SJCRH30 (cell line): ENCODE data around the gene NFIX. TPM values are rescaled to one million over a fixed set of nuclear protein-coding genes. Genes with fewer than 3 reads are reported as not detected.

Experiments used
- DNase-seq, 2 experiments: peaks; one replicate each; pipeline ENCODE4 v3.0.0-alpha.2; 2015 to 2020
- H3K27ac ChIP-seq: fragments of 250-450 bp; sonication (Bioruptor Pico); 2 replicates; pipeline ENCODE4 v1.5.1; 2020; ENCODE audit warnings: mild to moderate bottlenecking, moderate library complexity
- H3K27me3 ChIP-seq: fragments of 250-450 bp; sonication (Bioruptor Pico); 2 replicates; pipeline ENCODE4 v1.5.1; 2020; ENCODE audit warnings: mild to moderate bottlenecking, moderate library complexity
- H3K36me3 ChIP-seq: fragments of 250-450 bp; sonication (Bioruptor Pico); 2 replicates; pipeline ENCODE4 v1.5.1; 2020; ENCODE audit warnings: mild to moderate bottlenecking, moderate library complexity
- H3K4me1 ChIP-seq: fragments of 250-450 bp; sonication (Bioruptor Pico); 2 replicates; pipeline ENCODE4 v1.5.1; 2020; ENCODE audit warnings: mild to moderate bottlenecking, moderate library complexity
- H3K4me3 ChIP-seq: fragments of 250-450 bp; sonication (Bioruptor Pico); 2 replicates; pipeline ENCODE4 v1.5.1; 2020; ENCODE audit warnings: mild to moderate bottlenecking, moderate library complexity
- H3K9me3 ChIP-seq: fragments of 250-450 bp; sonication (Bioruptor Pico); replicated peaks from 2 replicates; pipeline ENCODE4 v1.5.1; 2020; ENCODE audit warnings: mild to moderate bottlenecking, moderate library complexity
- total RNA-seq: library from RNA; depleted of rRNA; stranded (reverse); fragments of >200 nt; shearing (Covaris generic); gene quantifications from 2 replicates; pipeline ENCODE4 v1.2.3, GENCODE V29; 2014

Gene NFIX
- total RNA-seq, 1 experiment from 2014 or later: 20.2 TPM

GRCh38 chr19:13037161-13037560, 41.9 kb downstream of the NFIX start:
- no peak overlapping the region for H3K4me3 ChIP-seq
- no peaks in the 10 kb centered on the region for H3K9me3 ChIP-seq
- no peaks in the 10 kb centered on the region for H3K36me3 ChIP-seq
- H3K27me3 ChIP-seq: no peaks in the 10 kb centered on the region
- H3K4me1 ChIP-seq: peaks cover 70% of the 10 kb centered on the region
- peak overlapping the region; percentile 98 for H3K27ac ChIP-seq
- peak; percentile 79 to 83 for DNase-seq

- Histone ChIP-seq H3K36me3 (no peaks in the 10 kb centered on the region), H3K4me1 (peaks cover 69% of the 10 kb centered on the region), H3K27me3 (no peaks in the 10 kb centered on the region), H3K27ac (peak overlapping the region; percentile 98), H3K9me3 (no peaks in the 10 kb centered on the region), H3K4me3 (no peak overlapping the region)
- DNase-seq: no peak
Measured at GRCh38 chr19:13037731-13038130, 42.5 kb downstream of the NFIX start.

- Histone ChIP-seq H3K27me3 (no peaks in the 10 kb centered on the region), H3K4me3 (no peak overlapping the region), H3K4me1 (peaks cover 69% of the 10 kb centered on the region), H3K36me3 (no peaks in the 10 kb centered on the region), H3K27ac (peak overlapping the region; percentile 98; the same call in 1 of the 2 replicates), H3K9me3 (no peaks in the 10 kb centered on the region)
- no peak for DNase-seq
Measured at GRCh38 chr19:13038306-13039210, 43.3 kb downstream of the NFIX start.

GRCh38 chr19:13039211-13039789, 44.0 kb downstream of the NFIX start:
- H3K4me3 ChIP-seq: no peak overlapping the region
- H3K4me1 ChIP-seq: peaks cover 69% of the 10 kb centered on the region
- DNase-seq: no peak

DNA sequence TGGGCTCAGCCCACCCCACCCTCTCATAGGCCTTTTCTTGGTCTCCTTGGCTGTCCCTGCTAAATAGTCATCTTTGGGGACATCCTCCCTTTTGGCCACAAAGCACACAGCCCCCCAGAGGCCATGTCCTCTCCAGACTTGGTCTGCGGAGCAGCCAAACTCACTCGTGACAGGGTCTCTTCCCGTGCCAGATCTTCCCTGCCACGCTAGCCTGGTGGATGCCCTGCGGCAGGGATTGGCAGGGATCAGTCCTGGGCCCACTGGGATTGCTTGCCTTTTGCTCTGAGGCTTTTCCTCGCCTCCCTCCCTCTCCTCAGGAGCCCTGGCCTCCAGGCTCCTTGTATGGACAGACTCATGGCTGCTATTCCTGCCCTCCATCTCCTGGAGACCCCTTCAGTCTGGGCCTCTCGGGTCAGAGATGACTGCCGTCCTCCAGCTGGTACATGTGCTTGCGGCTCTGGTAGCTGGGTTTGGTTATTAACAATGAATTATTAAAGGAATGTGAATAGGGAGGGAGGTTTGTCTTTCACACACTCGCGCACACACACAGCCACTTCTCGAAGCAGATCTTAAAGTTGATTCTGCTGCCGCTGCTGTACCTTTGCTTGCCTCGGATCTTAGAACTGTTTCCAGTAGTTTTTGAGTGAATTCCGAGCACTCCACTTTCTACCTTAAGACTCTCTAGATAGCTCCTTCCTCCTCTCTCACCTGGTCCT, 45.1 kb downstream of the NFIX start:
- H3K4me3 ChIP-seq: no peak overlapping the region
- DNase-seq: no peak
- H3K36me3 ChIP-seq: no peaks in the 10 kb centered on the region
- H3K9me3 ChIP-seq: no peaks in the 10 kb centered on the region
- no peak overlapping the region for H3K27ac ChIP-seq
- H3K4me1 ChIP-seq: peaks cover 60% of the 10 kb centered on the region
- H3K27me3 ChIP-seq: no peaks in the 10 kb centered on the region

More at GRCh38 chr19:13039211-13039789, 44.0 kb downstream of the NFIX start:
- H3K9me3 ChIP-seq: no peaks in the 10 kb centered on the region
- H3K27me3 ChIP-seq: no peaks in the 10 kb centered on the region
- no peak overlapping the region for H3K27ac ChIP-seq
- H3K36me3 ChIP-seq: no peaks in the 10 kb centered on the region

DNA sequence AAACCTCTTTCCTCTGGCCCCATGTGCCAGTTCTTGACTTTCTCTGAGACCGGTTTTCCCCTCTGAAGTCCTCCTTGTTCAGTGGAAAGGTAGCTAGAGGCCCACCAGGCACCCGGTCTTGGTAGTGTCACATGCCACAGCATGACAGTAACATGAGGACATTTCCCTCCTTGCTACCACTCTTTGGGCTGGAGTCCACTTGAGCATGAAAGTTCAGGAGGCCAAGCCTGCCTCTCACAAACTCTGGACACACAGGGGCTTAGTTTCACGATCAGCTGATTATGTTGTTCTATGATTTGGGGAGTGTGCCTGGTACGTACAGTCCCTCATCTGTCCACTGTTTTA, 45.6 kb downstream of the NFIX start:
- H3K4me1 ChIP-seq: peaks cover 54% of the 10 kb centered on the region

GRCh38 chr19:13042443-13043130, 47.3 kb downstream of the NFIX start:
- H3K27ac ChIP-seq: peak overlapping the region; percentile 43; the same call in 1 of the 2 replicates
- H3K9me3 ChIP-seq: no peaks in the 10 kb centered on the region
- peaks cover 40% of the 10 kb centered on the region for H3K4me1 ChIP-seq
- H3K36me3 ChIP-seq: 0 out of 2 replicates have a peak, but pooled peaks cover 2% of the 10 kb centered on the region
- H3K4me3 ChIP-seq: no peak overlapping the region
- DNase-seq: no peak
- no peaks in the 10 kb centered on the region for H3K27me3 ChIP-seq

More for the DNA sequence above, 45.6 kb downstream of the NFIX start:
- no peaks in the 10 kb centered on the region for H3K27me3 ChIP-seq
- no peak for DNase-seq
- no peak overlapping the region for H3K27ac ChIP-seq
- 0 out of 2 replicates have a peak, but pooled peaks cover 1% of the 10 kb centered on the region for H3K36me3 ChIP-seq
- H3K4me3 ChIP-seq: no peak overlapping the region
- no peaks in the 10 kb centered on the region for H3K9me3 ChIP-seq

DNA sequence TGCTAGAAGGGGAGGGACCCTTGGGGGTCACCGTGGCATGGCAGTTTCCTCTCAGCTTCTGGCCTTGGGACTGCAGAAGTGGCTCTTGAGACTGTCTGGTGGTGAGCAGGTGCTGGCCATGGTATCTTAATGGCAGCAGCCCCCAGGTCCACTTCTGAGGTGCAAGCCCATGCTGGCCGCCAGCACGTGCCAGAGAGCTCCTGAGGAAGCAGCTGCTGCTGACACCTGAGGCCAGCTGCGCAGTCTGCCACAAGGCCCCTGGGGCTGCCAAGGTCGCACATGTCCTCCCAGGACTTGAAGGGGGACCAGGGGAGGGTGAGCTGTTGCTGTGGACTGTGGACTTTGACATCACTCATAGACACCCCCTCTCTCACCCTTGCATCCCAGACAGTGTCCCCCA, 48.0 kb downstream of the NFIX start:
- Histone ChIP-seq H3K4me1 (peaks cover 33% of the 10 kb centered on the region), H3K27ac (peak overlapping the region; percentile 43), H3K36me3 (0 out of 2 replicates have a peak, but pooled peaks cover 2% of the 10 kb centered on the region), H3K4me3 (no peak overlapping the region), H3K27me3 (no peaks in the 10 kb centered on the region), H3K9me3 (no peaks in the 10 kb centered on the region)
- DNase-seq: peak; percentile 81 to 82

DNA sequence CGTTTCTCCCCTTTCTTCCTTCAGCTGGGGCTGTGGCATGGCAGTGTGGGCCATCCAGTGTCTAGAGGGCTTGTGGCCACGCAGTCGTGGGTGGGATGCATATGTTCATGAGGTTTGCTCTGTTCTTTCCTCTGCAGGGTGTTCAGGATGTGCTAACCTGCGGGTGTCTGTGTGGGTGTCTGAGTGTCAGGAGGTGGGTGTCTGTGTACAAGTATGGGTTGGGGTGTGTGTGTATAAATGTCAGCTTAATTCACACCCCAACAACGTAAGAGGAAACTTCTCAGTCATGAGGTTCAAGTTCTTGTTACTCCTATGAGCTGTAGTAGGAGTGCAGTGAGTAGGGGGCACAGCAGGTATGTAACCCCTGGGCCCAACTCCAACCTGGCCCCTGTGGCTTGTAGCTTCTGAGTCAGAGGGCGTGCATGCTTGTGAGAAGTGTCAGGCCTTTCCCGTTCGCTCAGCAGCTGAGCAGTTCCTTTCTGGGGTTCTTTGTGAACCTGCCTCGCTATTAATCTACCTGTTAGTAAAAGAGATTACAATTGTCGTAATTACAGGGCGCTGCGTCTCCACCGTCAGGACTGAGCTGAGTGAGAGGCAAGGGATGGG, 49.1 kb downstream of the NFIX start:
- Histone ChIP-seq H3K4me1 (peaks cover 22% of the 10 kb centered on the region), H3K27ac (no peak overlapping the region), H3K4me3 (no peak overlapping the region), H3K9me3 (no peaks in the 10 kb centered on the region), H3K36me3 (0 out of 2 replicates have a peak, but pooled peaks cover 2% of the 10 kb centered on the region), H3K27me3 (no peaks in the 10 kb centered on the region)
- no peak for DNase-seq

- no peak for DNase-seq
- no peaks in the 10 kb centered on the region for H3K27me3 ChIP-seq
- H3K4me3 ChIP-seq: no peak overlapping the region
- H3K36me3 ChIP-seq: 0 out of 2 replicates have a peak, but pooled peaks cover 2% of the 10 kb centered on the region
- no peak overlapping the region for H3K27ac ChIP-seq
- H3K4me1 ChIP-seq: peaks cover 29% of the 10 kb centered on the region
- no peaks in the 10 kb centered on the region for H3K9me3 ChIP-seq
Measured at GRCh38 chr19:13045812-13046211, 50.5 kb downstream of the NFIX start.

- peaks cover 43% of the 10 kb centered on the region for H3K4me1 ChIP-seq
Measured at GRCh38 chr19:13047374-13047773, 52.1 kb downstream of the NFIX start.

GRCh38 chr19:13050274-13050673, 55.0 kb downstream of the NFIX start:
- Histone ChIP-seq H3K4me1 (peaks cover 47% of the 10 kb centered on the region), H3K27ac (no peak overlapping the region), H3K27me3 (no peaks in the 10 kb centered on the region), H3K4me3 (no peak overlapping the region), H3K36me3 (0 out of 2 replicates have a peak, but pooled peaks cover 2% of the 10 kb centered on the region), H3K9me3 (no peaks in the 10 kb centered on the region)
- DNase-seq: no peak

More at GRCh38 chr19:13047374-13047773, 52.1 kb downstream of the NFIX start:
- no peak for DNase-seq
- Histone ChIP-seq H3K9me3 (no peaks in the 10 kb centered on the region), H3K27ac (no peak overlapping the region), H3K27me3 (no peaks in the 10 kb centered on the region), H3K36me3 (0 out of 2 replicates have a peak, but pooled peaks cover 2% of the 10 kb centered on the region), H3K4me3 (no peak overlapping the region)

DNA sequence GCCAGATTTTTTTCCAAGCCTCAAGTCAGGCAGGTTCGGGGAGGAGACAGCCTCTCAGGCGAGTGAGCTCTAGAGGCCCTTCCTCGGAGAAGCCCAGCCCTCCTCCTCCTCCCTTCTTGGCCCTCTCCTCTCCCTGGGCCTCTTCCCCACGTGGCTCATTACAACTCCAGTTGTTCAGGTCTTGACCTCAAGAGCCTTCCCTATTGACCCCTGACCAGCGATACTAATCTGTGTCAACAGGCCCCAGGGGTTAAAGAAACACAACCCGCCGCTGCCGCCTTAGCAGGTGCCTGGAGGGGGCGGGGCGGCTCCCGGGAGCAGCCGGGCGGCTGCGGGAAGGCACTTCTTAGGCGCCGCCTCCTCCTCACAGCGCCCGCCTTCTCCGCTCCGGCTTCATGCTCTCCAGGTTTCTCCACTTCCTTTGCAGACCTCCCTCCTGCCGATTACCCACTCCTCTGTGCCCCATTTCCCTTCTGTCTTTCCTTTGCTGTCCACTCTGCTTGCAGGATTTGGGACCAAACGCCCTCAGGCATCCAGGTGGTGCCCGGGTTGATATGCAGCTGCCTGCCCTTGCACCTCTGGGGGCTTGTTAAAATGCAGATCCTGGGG, 56.4 kb downstream of the NFIX start:
- Histone ChIP-seq H3K27ac (no peak overlapping the region; the same call in 1 of the 2 replicates), H3K4me1 (peaks cover 60% of the 10 kb centered on the region), H3K9me3 (no peaks in the 10 kb centered on the region), H3K36me3 (no peaks in the 10 kb centered on the region), H3K27me3 (no peaks in the 10 kb centered on the region), H3K4me3 (no peak overlapping the region)
- DNase-seq: peak; percentile 94 to 96
